Adrenal gland (tissue), 19 donors: ENCODE measurements around the gene OR5AP2. TPM values are rescaled to one million over a fixed set of nuclear protein-coding genes. Genes with fewer than 3 reads are reported as not detected.
"Not testable (repeated sequence)": the region's sequence is repeated elsewhere in the genome, so short reads cannot be mapped to it uniquely, and the experiment has no call there.

Experiments used
- DNase-seq, 7 donors: peaks; one replicate each; pipeline ENCODE4 v3.0.0-alpha.2; 2019 to 2020
- H3K27ac ChIP-seq, 5 donors: fragments of 200-600 bp; sonication (generic) in 4 of 5; 1 replicate in 3 of 5; 2 replicates in 2 of 5; pipeline versions ENCODE4 v1.5.1 to v1.8.0; 2016 to 2020; ENCODE audit warnings: mild to moderate bottlenecking in 1 of 5
- H3K27me3 ChIP-seq: fragments of 200-600 bp; 2 replicates; pipeline ENCODE4 v1.8.0; 2021
- H3K36me3 ChIP-seq, 2 donors: fragments of 200-600 bp; replicated peaks in 1 of 2; 1 replicate in 1 of 2; 2 replicates in 1 of 2; pipeline versions ENCODE4 v1.5.1 to v1.8.0; 2018 to 2022
- H3K4me1 ChIP-seq, 2 donors: fragments of 200-600 bp; replicated peaks in 1 of 2; 1 replicate in 1 of 2; 2 replicates in 1 of 2; pipeline versions ENCODE4 v1.5.1 to v1.8.0; 2018 to 2021
- H3K4me3 ChIP-seq, 4 donors: fragments of 200-600 bp; sonication (generic) in 3 of 4; one replicate each; pipeline ENCODE4 v1.5.1; 2016 to 2018
- H3K9me3 ChIP-seq, 3 donors: fragments of 200-600 bp; sonication (generic) in 1 of 3; replicated peaks in 1 of 3; 1 replicate in 2 of 3; 2 replicates in 1 of 3; pipeline versions ENCODE4 v1.5.1 to v1.8.0; 2016 to 2021
- POLR2A ChIP-seq, 2 donors: fragments of 450-650 bp; IDR thresholded peaks; one replicate each; pipeline ENCODE4 v1.6.1; 2017; ENCODE audit warnings: antibody characterized with exemption in 2 of 2, mild to moderate bottlenecking in 2 of 2, moderate library complexity in 1 of 2
- WGBS, 4 donors: extraction: QIAGEN DNeasy Blood & Tissue Kit in 2 of 4; methylation state at CpG; one replicate each; pipeline versions ENCODE4 v1.1.5 to v1.1.7; 2013 to 2017; 5-methylcytosine and 5-hydroxymethylcytosine counted together
- intact Hi-C, 2 donors: fragments of 100-400 bp; cut with DNase I; formaldehyde crosslinking; loops; one replicate each; pipeline versions ENCODE4 v1.14.1 to v1.15.0; 2022 to 2023
- long read RNA-seq, 10 donors: library from polyadenylated mRNA in 3 of 10; unstranded in 2 of 10; stranded (forward) in 1 of 10; transcript quantifications; one replicate each; pipeline ENCODE4 v2.0.0 and lab custom pipeline, GENCODE V29; 2021 to 2026
- polyA plus RNA-seq, 3 donors: library from polyadenylated mRNA; stranded (reverse); fragments of 200-250 nt in 2 of 3; fragments of 350-450 nt in 1 of 3; fragmentation: Illumina TruSeq in 1 of 3; extraction: RNeasy Lipid Tissue Mini Kit (QIAGEN cat#74804) in 1 of 3; gene quantifications; one replicate each; pipeline ENCODE4 v1.2.3, GENCODE V29; 2013 to 2014
- total RNA-seq, 9 donors: library from RNA; depleted of rRNA in 4 of 9; stranded (reverse); fragments of >200 nt in 4 of 9; fragments of 120-200 nt in 1 of 9; fragmentation: NEBNext Ultra II Directional in 1 of 9; extraction: Animal tissue kit (Norgen Biotek cat#: 25700) in 1 of 9; gene quantifications; one replicate each; pipeline versions ENCODE4 v1.1.0 to v1.2.4, GENCODE V29; 2013 to 2023
- TF ChIP-seq, protein P1 (sequence below), 6 experiments: fragments of 450-650 bp in 4 of 6; fragments of 200-600 bp in 2 of 6; sonication (generic) in 1 of 6; IDR thresholded peaks; 1 replicate in 5 of 6; 2 replicates in 1 of 6; pipeline versions ENCODE4 v1.5.1 to v1.8.0; 2016 to 2021; ENCODE audit warnings: antibody characterized with exemption in 6 of 6, mild to moderate bottlenecking in 2 of 6, moderate library complexity in 1 of 6
- donor health status: healthy with polysubstance abuse.
- donor health status: Bipolar disorder and iron deficiency.
- donor health status: DM: yes; HTN: yes; CAD: no.
- donor health status: DM: no; HTN: no; CAD: no.
- donor health status: DM: no; HTN: no; CAD: no.
- donor health status: DM: yes; HTN: yes; CAD: no.

The OR5AP2 gene
- not detected for total RNA-seq
- polyA plus RNA-seq, result not detected
- long read RNA-seq, donor 1, result 0 reads
- long read RNA-seq, donor 2, result 0 reads
- long read RNA-seq, donor 3, partial matches to known transcripts, result 0 of 1 reads
- long read RNA-seq, donor 3, other reads (novel, unspliced or antisense), result 0 of 1 reads
- long read RNA-seq, donor 4, result 0 reads
- long read RNA-seq, donor 5, result 0 reads
- long read RNA-seq, donor 6, result 0 reads
- long read RNA-seq, donor 7, result 0 reads
- long read RNA-seq, donor 8, result 0 reads
- long read RNA-seq, donor 9, result 0 reads
- long read RNA-seq, donor 10, result 0 reads

DNA sequence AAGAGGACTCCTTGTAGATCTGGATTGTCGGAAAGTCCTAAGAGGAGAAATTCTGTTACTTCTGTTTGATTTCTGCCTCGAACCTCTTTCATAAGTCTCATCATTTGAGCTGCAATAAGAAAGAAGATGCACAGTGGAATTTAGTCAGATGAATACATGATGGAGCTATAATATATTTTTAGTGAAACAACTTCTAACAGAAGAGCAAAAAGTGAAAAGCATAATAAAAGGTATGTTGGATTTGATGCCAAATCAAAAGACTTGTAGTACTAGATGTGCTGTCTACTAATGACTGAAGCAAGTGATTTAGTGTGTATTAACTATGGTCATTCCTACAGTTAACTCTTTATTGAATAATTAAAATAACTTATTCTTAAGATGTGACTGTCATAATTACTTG lies at the start of gene OR5AP2:
TSS of gene OR5AP2 (minus strand) at position 101 of the 400 bp plus-strand sequence. CDS start at position 101, 0 bp downstream.
- H3K4me1 ChIP-seq, result no peaks in the 10 kb centered on the region
- H3K27me3 ChIP-seq, result no peaks in the 10 kb centered on the region
- intact Hi-C loops, result no loop called here
- 65 to 80% (median 73%) methylated on average over 2 of the region's 2 CpGs for WGBS, 4 donors
- no peaks in the 10 kb centered on the region for H3K9me3 ChIP-seq
- no peak for DNase-seq
- H3K4me3 ChIP-seq, result no peak within 1 kb of the TSS
- no peak within 1 kb of the TSS for H3K27ac ChIP-seq
- H3K36me3 ChIP-seq, result no peaks in the 10 kb centered on the region
- TF ChIP-seq POLR2A (IDR thresholded peaks at IDR 0.05), result no peak
- TF ChIP-seq, protein P1, sequence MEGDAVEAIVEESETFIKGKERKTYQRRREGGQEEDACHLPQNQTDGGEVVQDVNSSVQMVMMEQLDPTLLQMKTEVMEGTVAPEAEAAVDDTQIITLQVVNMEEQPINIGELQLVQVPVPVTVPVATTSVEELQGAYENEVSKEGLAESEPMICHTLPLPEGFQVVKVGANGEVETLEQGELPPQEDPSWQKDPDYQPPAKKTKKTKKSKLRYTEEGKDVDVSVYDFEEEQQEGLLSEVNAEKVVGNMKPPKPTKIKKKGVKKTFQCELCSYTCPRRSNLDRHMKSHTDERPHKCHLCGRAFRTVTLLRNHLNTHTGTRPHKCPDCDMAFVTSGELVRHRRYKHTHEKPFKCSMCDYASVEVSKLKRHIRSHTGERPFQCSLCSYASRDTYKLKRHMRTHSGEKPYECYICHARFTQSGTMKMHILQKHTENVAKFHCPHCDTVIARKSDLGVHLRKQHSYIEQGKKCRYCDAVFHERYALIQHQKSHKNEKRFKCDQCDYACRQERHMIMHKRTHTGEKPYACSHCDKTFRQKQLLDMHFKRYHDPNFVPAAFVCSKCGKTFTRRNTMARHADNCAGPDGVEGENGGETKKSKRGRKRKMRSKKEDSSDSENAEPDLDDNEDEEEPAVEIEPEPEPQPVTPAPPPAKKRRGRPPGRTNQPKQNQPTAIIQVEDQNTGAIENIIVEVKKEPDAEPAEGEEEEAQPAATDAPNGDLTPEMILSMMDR (IDR thresholded peaks at IDR 0.05), result no peak

DNA sequence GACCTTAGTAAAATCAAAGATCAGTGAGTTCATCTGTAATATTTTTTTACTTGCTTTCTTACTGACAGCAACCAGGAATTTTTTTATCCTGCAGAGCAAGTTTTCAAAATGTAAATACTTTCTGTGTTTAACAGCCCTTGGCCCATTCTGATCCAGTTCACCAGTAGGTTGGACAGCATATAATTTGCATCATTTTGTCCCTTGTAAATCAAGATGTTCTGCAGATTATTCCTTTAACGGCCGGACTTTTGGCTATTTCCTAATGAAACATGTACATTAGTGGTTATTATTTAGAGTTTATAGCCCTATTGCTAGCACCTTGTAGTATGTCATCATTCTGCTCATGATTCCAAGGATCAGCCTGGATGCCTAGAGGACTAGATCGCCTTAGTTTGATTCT lies 48.9 kb upstream of the OR5AP2 start:
- 64 to 86% (median 73%) methylated on average over 3 of the region's 3 CpGs for WGBS, 4 donors
- intact Hi-C loops, H3K4me3 ChIP-seq, H3K27me3 ChIP-seq, H3K36me3 ChIP-seq, H3K4me1 ChIP-seq, H3K9me3 ChIP-seq, H3K27ac ChIP-seq, DNase-seq: not testable (repeated sequence)

DNA sequence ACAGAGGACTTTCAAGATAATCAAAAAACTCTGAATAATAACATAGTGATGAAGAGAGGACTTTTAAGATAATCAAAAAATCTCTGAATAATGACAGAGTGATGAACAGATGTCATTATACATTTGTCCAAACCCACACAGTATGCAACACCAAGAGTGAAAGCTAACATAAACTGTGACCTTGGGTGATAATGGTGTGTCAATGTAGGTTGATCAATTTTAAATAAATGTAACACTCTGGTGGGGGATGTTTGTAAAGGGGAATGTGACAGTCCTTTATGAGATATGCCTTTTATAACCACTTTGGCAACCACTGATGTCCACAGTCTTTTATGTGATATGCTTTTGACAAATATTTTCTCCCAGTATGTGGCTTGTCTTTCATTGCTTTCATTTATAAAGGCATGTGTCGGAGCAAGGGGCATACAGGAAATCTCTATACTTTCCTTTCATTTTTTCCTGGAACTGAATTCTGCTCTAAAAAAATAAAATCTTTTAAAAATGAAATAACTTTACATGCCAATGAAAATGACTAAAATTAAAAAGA lies 46.4 kb upstream of the OR5AP2 start:
- no peak overlapping the region for H3K4me3 ChIP-seq
- H3K9me3 ChIP-seq, result no peaks in the 10 kb centered on the region
- intact Hi-C loops, result no loop called here
- no peaks in the 10 kb centered on the region for H3K36me3 ChIP-seq
- H3K4me1 ChIP-seq, result no peaks in the 10 kb centered on the region
- 65 to 70% (median 68%) methylated on average over 1 of the region's 1 CpG for WGBS, 4 donors
- no peak for TF ChIP-seq POLR2A (IDR thresholded peaks at IDR 0.05)
- TF ChIP-seq, protein P1 (IDR thresholded peaks at IDR 0.05), result no peak
- no peaks in the 10 kb centered on the region for H3K27me3 ChIP-seq
- H3K27ac ChIP-seq, result no peak overlapping the region
- no peak for DNase-seq

DNA sequence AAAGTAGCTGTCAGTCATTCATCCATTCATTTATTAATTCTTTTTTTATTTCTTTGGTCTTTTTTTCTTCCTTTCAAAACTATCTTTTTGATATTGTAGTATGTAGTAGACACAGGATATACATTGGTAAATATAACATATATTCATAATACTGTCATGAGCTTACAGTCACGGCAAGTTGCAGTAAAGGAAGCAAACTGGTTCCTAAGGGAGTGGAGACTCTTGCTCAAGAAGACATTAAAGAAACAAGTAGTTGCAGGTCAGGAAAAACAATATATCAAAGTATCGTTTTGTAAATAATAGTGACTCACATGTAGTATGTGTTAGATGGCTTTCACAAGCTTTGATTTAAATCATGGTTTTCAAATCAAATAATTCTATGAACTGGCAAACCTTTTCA lies 28.7 kb upstream of the OR5AP2 start:
- no peaks in the 10 kb centered on the region for H3K36me3 ChIP-seq
- H3K27me3 ChIP-seq, result no peaks in the 10 kb centered on the region
- H3K4me3 ChIP-seq, result no peak overlapping the region
- H3K4me1 ChIP-seq, result no peaks in the 10 kb centered on the region
- no peaks in the 10 kb centered on the region for H3K9me3 ChIP-seq
- no peak for DNase-seq
- TF ChIP-seq POLR2A (IDR thresholded peaks at IDR 0.05), result no peak
- TF ChIP-seq, protein P1 (IDR thresholded peaks at IDR 0.05), result no peak
- intact Hi-C loops, result no loop called here
- no peak overlapping the region for H3K27ac ChIP-seq
- WGBS, 4 donors, result 63 to 78% (median 72%) methylated on average over 2 of the region's 2 CpGs

DNA sequence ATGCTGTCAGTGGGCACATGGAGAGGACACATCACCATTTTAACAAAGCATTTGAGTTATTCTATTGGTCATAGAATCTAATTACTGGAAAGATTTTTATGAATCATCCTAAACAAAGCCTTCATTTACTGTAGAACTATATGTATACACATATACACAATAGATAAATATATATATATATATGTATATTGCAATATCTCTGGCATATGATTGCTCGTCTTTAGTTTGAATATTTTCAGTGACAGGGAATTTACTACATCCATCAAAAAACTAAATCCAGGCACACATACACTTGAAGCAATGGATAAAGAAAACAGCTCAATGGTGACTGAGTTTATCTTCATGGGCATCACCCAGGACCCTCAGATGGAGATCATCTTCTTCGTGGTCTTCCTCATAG lies 21.1 kb upstream of the OR5AP2 start, which contains the start of gene OR5AR1:
TSS of gene OR5AR1 (plus strand) at position 301 of the 400 bp plus-strand sequence. CDS start at position 301, 0 bp downstream.
- Histone ChIP-seq H3K4me3 (no peak within 1 kb of the TSS), H3K36me3 (no peaks in the 10 kb centered on the region), H3K27ac (no peak within 1 kb of the TSS), H3K27me3 (no peaks in the 10 kb centered on the region), H3K4me1 (no peaks in the 10 kb centered on the region), H3K9me3 (no peaks in the 10 kb centered on the region)
- intact Hi-C loops, result no loop called here
- WGBS, 4 donors, result 49 to 78% (median 70%) methylated on average over 2 of the region's 2 CpGs
- TF ChIP-seq, protein P1 (IDR thresholded peaks at IDR 0.05), result no peak
- TF ChIP-seq POLR2A (IDR thresholded peaks at IDR 0.05), result no peak
- no peak for DNase-seq
